Vagina (tissue), 2 donors: ENCODE data around the gene PCIF1. TPM values are rescaled to one million over a fixed set of nuclear protein-coding genes. Genes with fewer than 3 reads are reported as not detected.

Experiments
- DNase-seq, 2 donors: peaks; one replicate each; pipeline ENCODE4 v3.0.0-alpha.2; 2017; ENCODE audit errors: extremely low spot score in 2 of 2
- H3K27ac ChIP-seq: fragments of 200-600 bp; sonication (generic); one replicate; pipeline ENCODE4 v1.5.1; 2019
- H3K27me3 ChIP-seq: fragments of 200-600 bp; sonication (generic); one replicate; pipeline ENCODE4 v1.5.1; 2019
- H3K36me3 ChIP-seq, 2 donors: fragments of 200-600 bp; sonication (generic); one replicate each; pipeline ENCODE4 v1.5.1; 2017 to 2019
- H3K4me1 ChIP-seq: fragments of 200-600 bp; sonication (generic); one replicate; pipeline ENCODE4 v1.5.1; 2019
- H3K4me3 ChIP-seq, 2 donors: fragments of 200-600 bp; sonication (generic); 1 replicate in 1 of 2; 2 replicates in 1 of 2; pipeline ENCODE4 v1.5.1; 2016 to 2019
- H3K9me3 ChIP-seq: fragments of 200-600 bp; sonication (generic); one replicate; pipeline ENCODE4 v1.5.1; 2019
- POLR2A ChIP-seq, 2 donors: fragments of 450-650 bp; IDR thresholded peaks; one replicate each; pipeline ENCODE4 v1.6.1; 2017; ENCODE audit warnings: antibody characterized with exemption in 2 of 2, mild to moderate bottlenecking in 2 of 2, moderate library complexity in 2 of 2
- POLR2AphosphoS5 ChIP-seq, 2 donors: sonication (generic); formaldehyde crosslinking; IDR thresholded peaks; one replicate each; pipeline ENCODE4 v1.9.0; 2017; ENCODE audit warnings: antibody characterized with exemption in 2 of 2, mild to moderate bottlenecking in 2 of 2, low read depth in 1 of 2; ENCODE audit not compliant: insufficient read depth in 1 of 2
- intact Hi-C: fragments of 100-400 bp; cut with DNase I; formaldehyde crosslinking; loops from one replicate; pipeline ENCODE4 v1.15.1; 2023
- total RNA-seq: library from RNA; depleted of rRNA; stranded (reverse); fragments of >200 nt; gene quantifications from one replicate; pipeline ENCODE4 v1.2.3, GENCODE V29; 2016
- TF ChIP-seq, protein P1 (sequence below), 3 experiments: fragments of 450-650 bp in 2 of 3; fragments of 200-600 bp in 1 of 3; sonication (generic) in 1 of 3; IDR thresholded peaks; one replicate each; pipeline ENCODE4 v1.5.1; 2017 to 2019; ENCODE audit warnings: antibody characterized with exemption in 3 of 3, mild to moderate bottlenecking in 2 of 3, moderate library complexity in 2 of 3

The PCIF1 gene
- total RNA-seq, 1 donor from 2014 or later: 36.6 TPM

DNA sequence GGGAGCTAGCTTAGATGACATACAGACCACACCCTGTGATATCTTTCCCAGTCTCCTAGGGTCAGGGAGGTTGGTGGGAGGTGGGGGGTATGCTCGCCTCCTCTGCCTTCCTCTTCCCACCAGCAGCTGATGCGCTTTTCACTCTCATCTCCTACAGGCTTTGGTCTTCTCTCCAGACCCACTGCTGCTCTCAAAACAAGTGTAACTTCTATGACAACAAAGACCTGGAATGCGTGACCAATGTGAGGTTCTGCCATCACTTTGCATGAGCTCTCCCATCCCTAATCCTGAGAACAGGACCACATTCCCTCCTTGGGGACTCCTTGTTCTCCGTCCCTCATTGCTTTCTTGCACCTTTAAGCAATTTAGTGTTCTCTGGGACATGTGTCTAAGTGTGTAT, 40.7 kb upstream of the PCIF1 start:
- intact Hi-C loops: no loop called here
- Histone ChIP-seq H3K4me1 (peaks cover 34% of the 10 kb centered on the region), H3K9me3 (no peaks in the 10 kb centered on the region), H3K27me3 (no peaks in the 10 kb centered on the region), H3K36me3 (peaks cover 0 to 39% of the 10 kb centered on the region in 2 donors), H3K4me3 (no peak overlapping the region), H3K27ac (no peak overlapping the region)
- TF ChIP-seq POLR2A (IDR thresholded peaks at IDR 0.05) (no peak), POLR2AphosphoS5 (IDR thresholded peaks at IDR 0.05; ENCODE audit: insufficient read depth in 1 of 2, low read depth in 1 of 2) (no peak)
- TF ChIP-seq, protein P1, sequence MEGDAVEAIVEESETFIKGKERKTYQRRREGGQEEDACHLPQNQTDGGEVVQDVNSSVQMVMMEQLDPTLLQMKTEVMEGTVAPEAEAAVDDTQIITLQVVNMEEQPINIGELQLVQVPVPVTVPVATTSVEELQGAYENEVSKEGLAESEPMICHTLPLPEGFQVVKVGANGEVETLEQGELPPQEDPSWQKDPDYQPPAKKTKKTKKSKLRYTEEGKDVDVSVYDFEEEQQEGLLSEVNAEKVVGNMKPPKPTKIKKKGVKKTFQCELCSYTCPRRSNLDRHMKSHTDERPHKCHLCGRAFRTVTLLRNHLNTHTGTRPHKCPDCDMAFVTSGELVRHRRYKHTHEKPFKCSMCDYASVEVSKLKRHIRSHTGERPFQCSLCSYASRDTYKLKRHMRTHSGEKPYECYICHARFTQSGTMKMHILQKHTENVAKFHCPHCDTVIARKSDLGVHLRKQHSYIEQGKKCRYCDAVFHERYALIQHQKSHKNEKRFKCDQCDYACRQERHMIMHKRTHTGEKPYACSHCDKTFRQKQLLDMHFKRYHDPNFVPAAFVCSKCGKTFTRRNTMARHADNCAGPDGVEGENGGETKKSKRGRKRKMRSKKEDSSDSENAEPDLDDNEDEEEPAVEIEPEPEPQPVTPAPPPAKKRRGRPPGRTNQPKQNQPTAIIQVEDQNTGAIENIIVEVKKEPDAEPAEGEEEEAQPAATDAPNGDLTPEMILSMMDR (IDR thresholded peaks at IDR 0.05): no peak
- DNase-seq: no peak

DNA sequence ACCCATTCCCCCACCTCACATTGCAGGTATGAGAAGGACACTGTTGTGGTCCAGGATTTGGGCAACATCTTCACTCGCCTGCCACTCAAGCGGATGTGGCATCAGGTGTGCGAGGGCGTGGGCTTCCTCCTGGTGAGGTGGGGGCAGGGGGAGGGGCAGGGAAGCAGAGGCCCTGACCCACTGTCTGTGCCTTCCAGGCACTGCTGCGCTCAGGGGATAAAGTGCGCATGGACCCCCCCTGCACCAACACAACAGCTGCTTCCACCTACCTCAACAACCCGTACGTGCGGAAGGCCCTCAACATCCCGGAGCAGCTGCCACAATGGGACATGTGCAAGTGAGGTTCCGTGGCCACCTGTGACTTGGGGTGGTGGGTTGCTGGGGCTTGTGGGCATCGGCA, 39.7 kb upstream of the PCIF1 start:
- Histone ChIP-seq H3K4me1 (peaks cover 24% of the 10 kb centered on the region), H3K27me3 (no peaks in the 10 kb centered on the region), H3K36me3 (peaks cover 0 to 39% of the 10 kb centered on the region in 2 donors), H3K27ac (no peak overlapping the region), H3K9me3 (no peaks in the 10 kb centered on the region), H3K4me3 (no peak overlapping the region)
- TF ChIP-seq, protein P1 (IDR thresholded peaks at IDR 0.05): no peak
- TF ChIP-seq POLR2A (IDR thresholded peaks at IDR 0.05): no peak
- no peak for TF ChIP-seq POLR2AphosphoS5 (IDR thresholded peaks at IDR 0.05; ENCODE audit: insufficient read depth in 1 of 2, low read depth in 1 of 2)
- DNase-seq: no peak
- intact Hi-C loops: no loop called here

DNA sequence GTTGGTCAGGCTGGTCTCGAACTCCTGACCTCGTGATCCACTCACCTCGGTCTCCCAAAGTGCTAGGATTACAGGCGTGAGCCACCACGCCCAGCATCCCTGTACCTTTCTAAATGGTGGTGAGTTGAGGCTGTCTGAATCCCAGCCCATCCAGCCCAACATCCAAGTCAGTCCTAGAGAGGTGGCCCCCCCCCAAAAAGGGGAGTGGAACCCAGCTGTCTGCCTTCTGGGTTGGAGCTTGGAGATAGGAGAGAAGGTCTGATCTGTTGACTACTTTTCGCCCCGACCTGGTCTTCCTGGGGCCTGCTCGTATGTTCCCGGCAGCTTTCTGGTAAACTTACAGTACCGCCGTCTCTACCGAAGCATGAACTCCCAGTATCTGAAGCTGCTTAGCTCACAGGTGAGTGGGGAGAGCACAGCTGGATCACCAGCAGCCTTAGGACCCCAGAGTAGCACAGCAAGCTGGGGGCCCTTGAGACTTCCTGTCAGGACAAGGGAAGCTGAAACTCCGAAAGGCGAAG, 37.8 kb upstream of the PCIF1 start:
- H3K27me3 ChIP-seq: no peaks in the 10 kb centered on the region
- peaks cover 0 to 39% of the 10 kb centered on the region in 2 donors for H3K36me3 ChIP-seq
- no peak overlapping the region for H3K27ac ChIP-seq
- DNase-seq: no peak
- H3K9me3 ChIP-seq: no peaks in the 10 kb centered on the region
- TF ChIP-seq, protein P1 (IDR thresholded peaks at IDR 0.05): no peak
- TF ChIP-seq POLR2AphosphoS5 (IDR thresholded peaks at IDR 0.05; ENCODE audit: insufficient read depth in 1 of 2, low read depth in 1 of 2): no peak
- TF ChIP-seq POLR2A (IDR thresholded peaks at IDR 0.05): no peak
- intact Hi-C loops: no loop called here
- peaks cover 16% of the 10 kb centered on the region for H3K4me1 ChIP-seq
- no peak overlapping the region for H3K4me3 ChIP-seq

DNA sequence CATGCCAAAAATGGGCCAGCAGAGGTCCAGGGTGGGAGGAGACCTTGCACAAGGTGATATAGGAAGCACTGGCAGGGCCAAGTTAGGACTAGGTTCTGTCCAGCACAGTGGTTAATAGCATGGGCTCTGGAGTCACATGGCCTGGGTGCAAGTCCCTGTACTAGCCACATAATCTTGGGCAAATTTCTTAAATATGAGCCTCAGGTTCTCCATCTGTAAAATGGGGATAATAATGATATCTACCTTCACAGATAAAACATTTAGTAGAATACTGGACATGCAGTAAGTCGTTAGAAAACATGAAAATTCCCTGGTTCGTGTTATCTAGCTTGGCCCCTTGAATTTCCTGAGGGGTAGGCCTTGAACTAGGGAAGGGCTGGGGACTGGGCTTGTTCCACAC, 37.2 kb upstream of the PCIF1 start:
- TF ChIP-seq POLR2AphosphoS5 (IDR thresholded peaks at IDR 0.05; ENCODE audit: insufficient read depth in 1 of 2, low read depth in 1 of 2) (no peak), POLR2A (IDR thresholded peaks at IDR 0.05) (no peak)
- TF ChIP-seq, protein P1 (IDR thresholded peaks at IDR 0.05): no peak
- intact Hi-C loops: no loop called here
- peaks cover 0 to 42% of the 10 kb centered on the region in 2 donors for H3K36me3 ChIP-seq
- no peaks in the 10 kb centered on the region for H3K27me3 ChIP-seq
- no peak overlapping the region for H3K27ac ChIP-seq
- H3K9me3 ChIP-seq: no peaks in the 10 kb centered on the region
- H3K4me3 ChIP-seq: no peak overlapping the region
- DNase-seq: no peak
- peaks cover 10% of the 10 kb centered on the region for H3K4me1 ChIP-seq

DNA sequence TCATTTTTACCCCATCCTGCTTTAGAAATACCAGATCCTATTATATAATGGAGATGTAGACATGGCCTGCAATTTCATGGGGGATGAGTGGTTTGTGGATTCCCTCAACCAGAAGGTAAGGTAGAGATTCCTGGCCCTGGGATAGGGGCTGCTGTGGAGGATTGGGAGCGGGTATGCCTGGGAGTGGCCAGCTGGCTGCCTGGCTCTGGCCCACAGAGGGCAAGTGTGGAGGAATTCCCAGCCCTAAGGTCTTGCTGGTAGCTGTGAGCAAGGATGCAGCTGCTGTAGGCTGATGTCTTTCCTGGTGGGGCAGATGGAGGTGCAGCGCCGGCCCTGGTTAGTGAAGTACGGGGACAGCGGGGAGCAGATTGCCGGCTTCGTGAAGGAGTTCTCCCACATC, 36.8 kb upstream of the PCIF1 start:
- H3K9me3 ChIP-seq: no peaks in the 10 kb centered on the region
- no peak overlapping the region for H3K27ac ChIP-seq
- H3K27me3 ChIP-seq: no peaks in the 10 kb centered on the region
- intact Hi-C loops: no loop called here
- no peak for DNase-seq
- peaks cover 0 to 46% of the 10 kb centered on the region in 2 donors for H3K36me3 ChIP-seq
- no peak overlapping the region for H3K4me3 ChIP-seq
- peaks cover 6% of the 10 kb centered on the region for H3K4me1 ChIP-seq
- TF ChIP-seq POLR2A (IDR thresholded peaks at IDR 0.05) (no peak), POLR2AphosphoS5 (IDR thresholded peaks at IDR 0.05; ENCODE audit: insufficient read depth in 1 of 2, low read depth in 1 of 2) (no peak)
- TF ChIP-seq, protein P1 (IDR thresholded peaks at IDR 0.05): no peak
